Upper lobe of right lung (tissue), 1 donor: ENCODE data around the gene GREB1L. TPM values are rescaled to one million over a fixed set of nuclear protein-coding genes. Genes with fewer than 3 reads are reported as not detected.
"Not testable (repeated sequence)": the region's sequence is repeated elsewhere in the genome, so short reads cannot be mapped to it uniquely, and the experiment has no call there.

Experiments used
- ATAC-seq: fragments of 200-7000 bp; cut with Tn5 transposase; one replicate; pipeline ENCODE4 v1.9.1; 2020; ENCODE audit warnings: mild to moderate bottlenecking, moderate library complexity
- DNase-seq: peaks from one replicate; pipeline ENCODE4 v3.0.0-alpha.2; 2020
- H3K27ac ChIP-seq: fragments of 200-600 bp; one replicate; pipeline ENCODE4 v1.8.0; 2022
- H3K27me3 ChIP-seq: fragments of 200-600 bp; one replicate; pipeline ENCODE4 v1.8.0; 2022; ENCODE audit warnings: mild to moderate bottlenecking
- H3K36me3 ChIP-seq: fragments of 200-600 bp; one replicate; pipeline ENCODE4 v1.8.0; 2022
- H3K4me1 ChIP-seq: fragments of 200-600 bp; one replicate; pipeline ENCODE4 v1.8.0; 2022
- H3K4me3 ChIP-seq: fragments of 200-600 bp; one replicate; pipeline ENCODE4 v1.8.0; 2022; ENCODE audit warnings: mild to moderate bottlenecking
- H3K9me3 ChIP-seq: fragments of 200-600 bp; one replicate; pipeline ENCODE4 v1.8.0; 2022
- intact Hi-C: fragments of 100-400 bp; cut with DNase I; formaldehyde crosslinking; loops from one replicate; pipeline ENCODE4 v1.11.0; 2022
- total RNA-seq: library from RNA; stranded (reverse); fragmentation: NEBNext Ultra II Directional; extraction: Animal tissue kit (Norgen Biotek cat#: 25700); gene quantifications from one replicate; pipeline ENCODE4 v1.2.1, GENCODE V29; 2021
- TF ChIP-seq, protein P1 (sequence below): fragments of 200-600 bp; IDR thresholded peaks from one replicate; pipeline ENCODE4 v1.8.0; 2022; ENCODE audit warnings: antibody characterized with exemption
- donor health status: DM: no; HTN: yes; CAD: no; lungs with severe emphysema.

The GREB1L gene
- total RNA-seq, 1 donor from 2014 or later = 1.2 TPM

DNA sequence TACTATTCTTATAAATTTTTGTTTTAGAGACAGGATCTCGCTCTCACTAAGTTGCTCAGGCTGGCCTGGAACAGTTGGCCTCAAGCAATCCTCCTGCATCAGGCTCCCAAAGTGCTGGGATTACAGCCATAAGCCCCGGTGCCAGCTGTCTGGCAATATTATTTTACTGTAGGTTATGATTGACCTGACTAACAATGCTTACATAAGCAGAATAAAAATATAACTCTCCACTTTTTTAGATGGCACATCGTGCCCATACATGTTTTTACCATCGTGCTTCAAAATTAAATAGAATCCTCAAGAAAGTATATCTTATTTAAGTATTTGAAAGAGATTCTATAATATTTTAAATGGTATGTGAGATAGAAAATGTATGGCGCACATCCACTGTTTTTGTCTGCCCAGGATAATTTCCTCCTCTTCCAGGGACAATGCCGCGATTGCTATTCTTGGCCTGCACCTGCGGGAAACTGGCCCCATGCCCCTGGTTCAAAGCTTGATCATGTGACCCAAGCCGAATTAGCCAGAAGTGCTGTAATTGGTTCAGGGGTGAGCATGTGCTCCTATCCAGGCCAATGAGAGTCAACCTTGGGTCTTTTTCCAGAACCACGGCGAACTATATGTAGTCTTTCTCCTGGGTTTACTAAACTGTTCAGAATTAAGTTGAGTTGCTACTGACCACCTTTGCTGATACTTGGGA, 38.3 kb upstream of the GREB1L start:
- Histone ChIP-seq H3K36me3 (no peaks in the 10 kb centered on the region), H3K27ac (no peak overlapping the region), H3K4me1 (no peaks in the 10 kb centered on the region), H3K9me3 (no peaks in the 10 kb centered on the region), H3K4me3 (no peak overlapping the region), H3K27me3 (peaks cover 5% of the 10 kb centered on the region)
- DNase-seq (no peak), ATAC-seq (no peak)
- intact Hi-C loops = no loop called here
- TF ChIP-seq, protein P1, sequence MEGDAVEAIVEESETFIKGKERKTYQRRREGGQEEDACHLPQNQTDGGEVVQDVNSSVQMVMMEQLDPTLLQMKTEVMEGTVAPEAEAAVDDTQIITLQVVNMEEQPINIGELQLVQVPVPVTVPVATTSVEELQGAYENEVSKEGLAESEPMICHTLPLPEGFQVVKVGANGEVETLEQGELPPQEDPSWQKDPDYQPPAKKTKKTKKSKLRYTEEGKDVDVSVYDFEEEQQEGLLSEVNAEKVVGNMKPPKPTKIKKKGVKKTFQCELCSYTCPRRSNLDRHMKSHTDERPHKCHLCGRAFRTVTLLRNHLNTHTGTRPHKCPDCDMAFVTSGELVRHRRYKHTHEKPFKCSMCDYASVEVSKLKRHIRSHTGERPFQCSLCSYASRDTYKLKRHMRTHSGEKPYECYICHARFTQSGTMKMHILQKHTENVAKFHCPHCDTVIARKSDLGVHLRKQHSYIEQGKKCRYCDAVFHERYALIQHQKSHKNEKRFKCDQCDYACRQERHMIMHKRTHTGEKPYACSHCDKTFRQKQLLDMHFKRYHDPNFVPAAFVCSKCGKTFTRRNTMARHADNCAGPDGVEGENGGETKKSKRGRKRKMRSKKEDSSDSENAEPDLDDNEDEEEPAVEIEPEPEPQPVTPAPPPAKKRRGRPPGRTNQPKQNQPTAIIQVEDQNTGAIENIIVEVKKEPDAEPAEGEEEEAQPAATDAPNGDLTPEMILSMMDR = no peak

DNA sequence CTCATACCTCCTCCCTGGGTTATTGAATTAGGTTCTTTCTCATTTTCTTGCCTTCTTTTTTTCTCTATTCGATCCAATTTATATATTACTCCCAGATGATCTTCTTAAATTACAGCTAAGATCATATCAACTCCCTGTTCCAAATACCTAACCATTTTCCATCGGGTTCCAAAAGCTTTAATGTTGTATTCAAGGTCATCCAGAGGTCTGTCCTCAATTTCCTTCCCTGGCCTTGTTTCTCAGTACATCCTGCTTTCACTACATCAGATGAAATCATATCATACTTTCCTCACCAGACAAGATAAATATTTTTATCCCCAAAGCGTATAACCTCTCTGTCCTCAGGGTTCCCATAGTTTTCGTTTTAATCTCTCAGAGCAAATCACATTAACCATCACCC, 36.3 kb upstream of the GREB1L start:
- ATAC-seq (no peak), DNase-seq (no peak)
- TF ChIP-seq, protein P1 = no peak
- Histone ChIP-seq H3K27ac (no peak overlapping the region), H3K4me1 (no peaks in the 10 kb centered on the region), H3K9me3 (no peaks in the 10 kb centered on the region), H3K36me3 (no peaks in the 10 kb centered on the region), H3K27me3 (peaks cover 5% of the 10 kb centered on the region), H3K4me3 (no peak overlapping the region)
- intact Hi-C loops = no loop called here

DNA sequence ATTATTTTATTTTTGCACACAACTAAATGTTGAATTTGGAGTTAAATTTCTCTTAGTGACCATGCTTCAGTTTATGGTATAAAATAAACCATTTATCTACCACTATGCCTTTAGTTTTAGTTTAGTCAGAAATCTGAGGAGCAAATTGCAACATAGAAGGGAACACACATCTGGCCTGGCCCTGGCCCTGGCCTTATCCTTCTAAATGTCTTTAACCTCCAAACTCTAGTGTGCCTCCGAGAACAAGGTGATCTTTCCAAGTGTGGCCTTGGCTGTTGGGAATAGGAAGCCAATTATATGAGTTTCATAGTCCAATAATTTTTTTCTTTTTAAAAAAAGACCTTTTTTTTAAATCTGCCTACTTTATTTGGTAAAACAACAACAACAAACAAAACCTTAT, 31.8 kb upstream of the GREB1L start:
- Histone ChIP-seq H3K9me3 (no peaks in the 10 kb centered on the region), H3K4me1 (no peaks in the 10 kb centered on the region), H3K27me3 (no peaks in the 10 kb centered on the region), H3K4me3 (no peak overlapping the region), H3K27ac (no peak overlapping the region), H3K36me3 (no peaks in the 10 kb centered on the region)
- TF ChIP-seq, protein P1 = no peak
- ATAC-seq (no peak), DNase-seq (no peak)
- intact Hi-C loops = no loop called here

- ATAC-seq = no peak
- intact Hi-C loops = no loop called here
Observed at GRCh38 chr18:21210784-21211183, 31.2 kb upstream of the GREB1L start.

DNA sequence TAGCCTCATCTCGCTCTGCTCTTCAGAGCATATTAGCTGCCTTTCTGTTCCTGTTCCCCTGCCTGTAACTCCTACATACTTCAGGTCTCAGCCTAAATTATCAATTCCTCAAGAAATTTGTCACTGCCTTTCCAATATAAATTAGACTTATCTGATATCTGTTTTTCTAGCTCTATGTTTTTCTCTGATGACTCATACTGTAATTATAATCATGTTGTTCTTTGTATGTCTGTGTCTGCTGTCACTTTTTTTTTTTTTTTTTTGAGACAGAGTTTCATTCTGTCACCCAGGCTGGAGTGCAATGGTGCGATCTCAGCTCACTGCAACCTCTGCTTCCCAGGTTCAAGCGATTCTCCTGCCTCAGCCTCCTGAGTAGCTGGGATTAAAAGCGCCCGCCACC, 27.6 kb upstream of the GREB1L start:
- ATAC-seq, DNase-seq, H3K27ac ChIP-seq, H3K4me1 ChIP-seq, H3K36me3 ChIP-seq, H3K27me3 ChIP-seq, H3K4me3 ChIP-seq, H3K9me3 ChIP-seq, intact Hi-C loops: not testable (repeated sequence)

More at GRCh38 chr18:21210784-21211183, 31.2 kb upstream of the GREB1L start:
- no peaks in the 10 kb centered on the region for H3K36me3 ChIP-seq
- no peak overlapping the region for H3K27ac ChIP-seq
- H3K4me3 ChIP-seq = no peak overlapping the region
- H3K4me1 ChIP-seq = no peaks in the 10 kb centered on the region
- TF ChIP-seq, protein P1 = no peak
- H3K27me3 ChIP-seq = no peaks in the 10 kb centered on the region
- DNase-seq = no peak
- no peaks in the 10 kb centered on the region for H3K9me3 ChIP-seq

DNA sequence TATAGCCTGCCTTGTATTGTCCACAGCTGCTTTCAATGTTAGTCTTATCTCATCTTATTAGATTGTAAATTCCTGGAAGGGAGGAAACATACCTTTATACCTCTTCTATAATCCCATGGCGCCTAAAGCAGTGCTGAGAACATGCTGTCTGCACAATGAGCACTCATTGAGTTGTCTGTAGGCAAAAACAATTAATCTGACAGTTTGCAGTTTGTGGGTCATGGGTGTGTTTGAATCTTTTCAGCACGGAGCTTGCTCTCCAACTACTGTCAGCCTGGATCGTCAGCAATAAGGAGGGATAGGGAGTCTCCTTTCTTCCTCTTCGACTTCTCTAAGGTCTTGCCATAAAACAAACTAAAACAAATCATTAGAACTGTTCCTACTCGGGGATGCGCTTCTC, 26.5 kb upstream of the GREB1L start:
- Histone ChIP-seq H3K36me3 (no peaks in the 10 kb centered on the region), H3K27me3 (no peaks in the 10 kb centered on the region), H3K4me1 (no peaks in the 10 kb centered on the region), H3K9me3 (no peaks in the 10 kb centered on the region), H3K4me3 (no peak overlapping the region), H3K27ac (no peak overlapping the region)
- no peak for ATAC-seq
- no peak for DNase-seq
- intact Hi-C loops = no loop called here
- TF ChIP-seq, protein P1 = no peak
